HG03565 (cell line): ENCODE data around the gene SCARB1.
"Not testable (repeated sequence)": the region's sequence is repeated elsewhere in the genome, so short reads cannot be mapped to it uniquely, and the experiment has no call there.

Source experiments
- ATAC-seq: cut with Tn5 transposase; IDR thresholded peaks from one replicate; pipeline ENCODE4 v1.9.1; 2021; ENCODE audit warnings: mild to moderate bottlenecking, moderate library complexity; ENCODE audit not compliant: unreplicated experiment

Gene SCARB1, protein sequence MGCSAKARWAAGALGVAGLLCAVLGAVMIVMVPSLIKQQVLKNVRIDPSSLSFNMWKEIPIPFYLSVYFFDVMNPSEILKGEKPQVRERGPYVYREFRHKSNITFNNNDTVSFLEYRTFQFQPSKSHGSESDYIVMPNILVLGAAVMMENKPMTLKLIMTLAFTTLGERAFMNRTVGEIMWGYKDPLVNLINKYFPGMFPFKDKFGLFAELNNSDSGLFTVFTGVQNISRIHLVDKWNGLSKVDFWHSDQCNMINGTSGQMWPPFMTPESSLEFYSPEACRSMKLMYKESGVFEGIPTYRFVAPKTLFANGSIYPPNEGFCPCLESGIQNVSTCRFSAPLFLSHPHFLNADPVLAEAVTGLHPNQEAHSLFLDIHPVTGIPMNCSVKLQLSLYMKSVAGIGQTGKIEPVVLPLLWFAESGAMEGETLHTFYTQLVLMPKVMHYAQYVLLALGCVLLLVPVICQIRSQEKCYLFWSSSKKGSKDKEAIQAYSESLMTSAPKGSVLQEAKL

DNA sequence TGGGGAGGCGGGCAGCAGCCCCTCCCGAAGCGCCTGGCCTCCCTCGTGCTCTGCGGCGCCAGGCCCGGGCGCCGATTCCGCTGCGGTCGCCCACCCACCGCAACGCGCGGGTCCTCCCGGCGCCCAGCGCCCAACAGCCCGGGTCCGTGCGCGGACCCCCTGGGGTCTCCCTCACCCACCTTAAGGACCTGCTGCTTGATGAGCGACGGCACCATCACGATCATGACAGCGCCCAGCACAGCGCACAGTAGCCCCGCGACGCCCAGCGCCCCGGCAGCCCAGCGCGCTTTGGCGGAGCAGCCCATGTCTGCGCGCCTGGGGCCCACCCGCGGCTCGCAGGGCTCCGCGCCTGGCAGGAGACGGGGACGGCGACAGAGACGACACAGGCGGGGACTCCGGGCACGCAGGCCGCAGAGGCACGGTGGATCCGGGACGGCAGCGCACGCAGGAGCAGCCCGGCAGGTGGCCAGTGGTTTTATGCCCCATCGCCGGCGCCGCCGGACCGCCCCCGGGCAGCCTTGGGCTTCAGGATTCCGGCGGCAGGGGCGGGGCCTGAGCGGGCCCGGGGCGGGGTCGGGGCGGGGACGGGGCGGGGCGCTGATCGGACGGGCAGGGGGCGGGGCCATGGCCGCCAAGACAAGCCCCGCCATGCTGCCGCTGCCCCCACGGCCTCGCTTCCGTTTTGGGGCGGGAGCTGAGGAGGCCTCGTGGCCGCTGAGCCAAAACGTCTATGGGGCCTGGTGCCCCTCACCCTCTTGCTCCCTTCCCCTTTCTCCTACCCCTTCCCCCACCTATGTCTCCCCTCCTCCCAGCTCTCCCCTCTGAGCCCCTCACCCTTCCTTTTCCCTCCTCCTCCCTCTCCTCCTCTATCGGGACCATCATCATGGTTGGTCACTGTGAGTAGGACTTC, at the start of gene SCARB1:
SCARB1 (minus strand) TSS at position 449 of the 910 bp plus-strand sequence; CDS start at position 305, 144 bp downstream.
- ATAC-seq, result peak; percentile 62

DNA sequence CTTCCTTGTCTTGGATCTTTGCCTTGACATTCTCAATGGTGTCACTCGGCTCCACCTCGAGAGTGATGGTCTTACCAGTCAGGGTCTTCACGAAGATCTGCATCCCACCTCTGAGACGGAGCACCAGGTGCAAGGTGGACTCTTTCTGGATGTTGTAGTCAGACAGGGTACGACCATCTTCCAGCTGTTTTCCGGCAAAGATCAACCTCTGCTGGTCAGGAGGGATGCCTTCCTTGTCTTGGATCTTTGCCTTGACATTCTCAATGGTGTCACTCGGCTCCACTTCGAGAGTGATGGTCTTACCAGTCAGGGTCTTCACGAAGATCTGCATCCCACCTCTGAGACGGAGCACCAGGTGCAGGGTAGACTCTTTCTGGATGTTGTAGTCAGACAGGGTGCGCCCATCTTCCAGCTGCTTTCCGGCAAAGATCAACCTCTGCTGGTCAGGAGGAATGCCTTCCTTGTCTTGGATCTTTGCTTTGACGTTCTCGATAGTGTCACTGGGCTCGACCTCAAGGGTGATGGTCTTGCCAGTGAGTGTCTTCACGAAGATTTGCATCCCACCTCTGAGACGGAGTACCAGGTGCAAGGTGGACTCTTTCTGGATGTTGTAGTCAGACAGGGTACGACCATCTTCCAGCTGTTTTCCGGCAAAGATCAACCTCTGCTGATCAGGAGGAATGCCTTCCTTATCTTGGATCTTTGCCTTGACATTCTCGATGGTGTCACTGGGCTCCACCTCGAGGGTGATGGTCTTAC, 49.0 kb upstream of the SCARB1 start:
- not testable (repeated sequence) for ATAC-seq

DNA sequence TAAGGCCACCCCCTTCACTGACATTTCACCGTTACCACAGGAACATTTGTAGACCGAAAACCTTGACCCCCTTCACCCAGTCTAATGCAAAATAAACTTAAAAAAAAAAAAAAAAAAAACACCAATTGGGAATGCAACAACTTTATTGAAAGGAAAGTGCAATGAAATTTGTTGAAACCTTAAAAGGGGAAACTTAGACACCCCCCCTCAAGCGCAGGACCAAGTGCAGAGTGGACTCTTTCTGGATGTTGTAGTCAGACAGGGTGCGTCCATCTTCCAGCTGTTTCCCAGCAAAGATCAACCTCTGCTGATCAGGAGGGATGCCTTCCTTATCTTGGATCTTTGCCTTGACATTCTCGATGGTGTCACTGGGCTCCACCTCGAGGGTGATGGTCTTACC, 47.9 kb upstream of the SCARB1 start:
- ATAC-seq, result not testable (repeated sequence)

DNA sequence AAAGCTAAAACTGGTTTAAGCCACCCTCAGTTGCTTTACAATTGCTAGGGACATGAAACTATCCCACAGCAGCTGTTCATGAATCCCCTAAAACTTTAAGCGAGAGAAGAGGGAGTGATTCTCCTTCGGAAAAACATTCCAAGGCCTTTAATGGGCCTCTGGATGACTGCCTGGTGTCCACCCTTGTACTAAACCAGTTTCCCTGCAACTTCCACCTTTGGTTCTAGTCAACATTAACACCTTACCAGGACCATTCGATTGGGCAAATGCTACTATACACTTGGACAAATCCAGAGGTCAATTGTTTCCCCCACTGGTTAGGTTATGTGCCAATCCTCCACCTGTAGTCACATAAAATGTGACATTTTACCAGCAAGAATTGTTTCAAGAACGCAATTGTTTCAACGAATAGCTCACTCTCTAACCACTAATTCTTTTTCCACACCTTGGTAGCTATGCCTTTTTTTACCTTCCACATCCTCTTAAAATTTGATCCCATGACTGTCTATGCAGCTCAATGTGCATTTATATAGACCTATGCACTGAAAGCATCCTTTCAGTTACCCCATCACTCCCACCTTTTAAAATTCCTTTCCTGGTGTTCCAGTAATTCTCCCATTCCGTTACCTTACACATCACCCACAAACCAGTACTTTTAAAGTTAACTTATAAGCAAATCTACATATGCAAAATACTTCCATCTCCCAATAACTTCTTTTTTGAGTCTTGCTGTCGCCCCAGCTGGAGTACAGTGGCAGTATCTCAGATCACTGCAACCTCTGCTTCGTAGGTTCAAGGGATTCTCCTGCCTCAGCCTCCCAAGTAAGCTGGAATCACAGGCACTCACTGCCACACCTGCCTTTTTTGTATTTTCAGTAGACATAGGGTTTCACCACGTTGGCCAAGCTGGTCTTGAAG, 47.2 kb upstream of the SCARB1 start:
- no peak for ATAC-seq

DNA sequence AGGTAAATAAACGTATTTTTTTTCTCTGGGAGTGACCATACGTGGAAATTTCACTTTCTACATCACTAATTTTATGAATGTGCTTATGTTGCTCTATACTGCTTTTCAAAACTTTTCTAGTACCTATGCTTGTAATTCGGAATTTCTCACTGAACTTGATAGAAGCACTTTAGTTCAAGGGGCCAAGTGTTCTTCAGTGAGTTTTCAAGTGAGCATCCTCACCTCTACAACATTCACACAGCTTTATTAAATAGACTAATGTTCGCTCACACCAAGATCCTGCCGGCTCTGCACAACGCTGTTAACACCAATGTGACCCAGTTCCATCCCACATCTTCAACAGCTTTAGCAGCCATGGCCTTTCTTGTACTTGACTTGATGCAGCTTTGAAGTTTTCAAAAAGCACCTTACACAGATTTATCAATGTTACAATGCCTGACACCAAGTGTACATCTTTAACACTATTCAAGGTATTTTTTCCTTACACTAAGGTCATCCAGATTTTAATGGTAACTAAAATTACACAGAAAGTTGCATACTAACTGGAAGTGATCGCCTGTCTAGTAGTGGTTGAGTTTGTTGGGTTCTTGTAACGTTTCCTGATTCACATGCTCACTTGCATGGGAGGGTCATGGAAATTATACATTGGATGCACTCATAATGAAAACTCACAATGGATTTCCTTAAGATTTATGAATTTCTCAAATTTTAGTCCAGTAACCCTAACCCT, 46.3 kb upstream of the SCARB1 start:
- no peak for ATAC-seq

DNA sequence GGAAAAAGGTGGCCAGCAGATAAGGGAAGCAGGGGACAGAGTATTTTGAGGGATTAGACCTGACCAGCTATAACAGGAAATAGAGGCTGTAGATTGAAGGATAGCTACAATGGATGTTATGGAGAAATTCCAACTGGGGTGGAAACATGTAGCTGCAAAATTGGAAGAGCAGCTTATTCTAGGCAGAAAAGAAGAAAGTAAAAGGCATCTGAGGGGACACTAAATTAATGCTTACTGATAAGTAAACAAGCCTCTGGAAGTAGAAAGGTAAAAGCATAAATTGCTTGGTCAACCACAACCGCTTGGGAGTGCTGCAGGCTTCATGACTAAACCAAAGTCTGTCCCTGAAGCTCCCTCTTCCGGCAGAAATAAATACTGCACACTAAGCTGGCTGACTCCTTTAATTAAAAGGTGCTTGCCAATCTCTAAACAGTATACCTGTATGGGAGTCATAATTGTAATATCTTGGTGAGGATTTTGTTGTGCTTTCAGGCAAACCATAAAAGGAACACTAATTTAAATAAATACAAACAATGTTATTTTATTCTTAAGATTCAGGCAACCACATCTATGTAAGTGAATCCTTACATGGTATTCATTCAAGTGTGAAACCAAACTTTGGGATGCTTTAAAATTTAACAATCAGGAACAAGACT, 43.1 kb upstream of the SCARB1 start:
- ATAC-seq, result peak; percentile 58

DNA sequence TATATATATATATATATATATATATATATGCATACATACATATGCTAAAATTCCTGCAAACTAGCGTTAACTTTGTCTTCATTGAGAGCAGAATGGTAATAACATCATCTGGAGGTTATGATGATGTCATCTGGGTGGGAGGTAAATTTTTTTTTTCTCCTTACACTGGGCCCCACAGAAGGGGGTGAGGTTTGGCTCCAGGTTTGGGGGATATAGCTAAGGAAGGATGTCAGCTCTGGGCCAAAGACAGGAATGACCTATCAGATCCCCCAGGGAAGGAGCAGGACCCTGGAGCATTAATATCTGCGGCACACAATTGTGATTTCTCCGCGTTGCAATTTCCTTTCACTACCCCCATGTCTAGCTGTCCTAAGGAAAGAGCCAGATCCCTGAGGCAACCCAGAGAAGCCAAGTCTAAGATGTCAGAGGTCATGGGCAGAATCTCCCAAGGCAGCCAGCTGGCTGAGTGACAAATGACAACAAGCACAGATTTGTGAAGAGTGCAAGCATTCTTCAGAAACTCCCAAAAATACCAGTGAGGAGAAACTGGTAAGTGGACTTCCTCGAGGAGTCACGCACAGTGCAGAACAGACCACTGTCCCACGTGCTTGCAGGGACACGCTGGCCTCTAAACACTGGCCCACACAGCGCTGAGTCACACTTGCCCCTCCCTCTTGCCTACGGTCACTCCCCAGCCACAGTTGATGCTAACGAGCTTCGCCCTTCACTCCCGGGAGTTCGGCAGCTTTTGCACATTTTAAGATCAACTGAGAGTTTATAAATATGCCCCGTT, 40.8 kb upstream of the SCARB1 start:
- ATAC-seq, result no peak

DNA sequence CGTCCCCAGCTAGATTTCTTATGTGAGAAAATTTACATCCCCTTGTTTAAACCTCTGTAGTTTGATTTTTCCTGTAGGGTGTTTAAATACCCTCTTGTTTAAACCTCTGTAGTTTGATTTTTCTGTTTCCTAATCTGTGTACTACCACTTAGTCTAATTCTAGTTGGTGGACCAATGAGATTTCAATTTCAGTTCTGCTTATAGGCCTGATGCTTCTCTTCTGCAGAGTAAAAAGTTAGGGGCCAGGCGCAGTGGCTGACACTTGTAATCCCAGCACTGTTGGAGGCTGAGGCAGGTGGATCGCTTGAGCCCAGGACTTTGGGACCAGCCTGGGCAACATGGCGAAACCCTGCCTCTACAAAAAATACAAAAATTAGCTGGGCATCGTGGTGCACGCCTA, 39.3 kb upstream of the SCARB1 start:
- ATAC-seq, result no peak

DNA sequence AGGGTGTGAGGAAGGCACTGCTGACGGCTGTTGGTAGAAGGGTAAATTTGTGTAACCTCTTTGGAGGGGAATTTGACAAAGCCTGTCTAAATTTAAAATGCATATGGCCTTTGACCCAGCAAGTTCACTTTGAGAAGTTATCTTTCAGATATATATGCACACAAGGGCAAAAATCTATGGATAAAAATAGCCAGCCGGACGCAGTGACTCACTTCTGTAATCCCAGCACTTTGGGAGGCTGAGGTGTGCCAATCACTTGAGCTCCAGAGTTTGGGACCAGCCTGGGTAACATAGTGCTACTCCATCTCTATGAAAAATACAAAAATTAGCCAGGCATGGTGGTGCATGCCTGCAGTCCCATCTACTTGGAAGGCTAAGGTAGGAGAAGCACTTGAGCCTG, 37.3 kb upstream of the SCARB1 start:
- no peak for ATAC-seq

DNA sequence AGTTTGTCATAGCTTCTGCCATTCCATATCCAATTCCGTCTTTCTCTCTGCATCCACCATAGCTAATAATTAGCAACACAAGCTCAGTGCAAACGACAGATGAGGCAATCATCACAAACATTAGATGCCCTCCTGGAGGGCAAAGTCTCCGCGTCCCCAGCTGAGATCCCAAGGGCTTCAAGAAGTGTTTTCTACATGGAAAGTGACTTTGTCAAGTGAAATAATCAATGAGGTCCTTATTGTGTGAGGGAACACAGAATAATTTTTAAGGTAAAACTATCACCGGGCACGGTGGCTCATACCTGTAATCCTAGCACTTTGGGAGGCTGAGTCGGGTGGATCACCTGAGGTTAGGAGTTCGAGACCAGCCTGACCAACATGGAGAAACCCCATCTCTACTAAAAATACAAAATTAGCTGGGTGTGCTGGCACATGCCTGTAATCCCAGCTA, 36.7 kb upstream of the SCARB1 start:
- not testable (repeated sequence) for ATAC-seq

DNA sequence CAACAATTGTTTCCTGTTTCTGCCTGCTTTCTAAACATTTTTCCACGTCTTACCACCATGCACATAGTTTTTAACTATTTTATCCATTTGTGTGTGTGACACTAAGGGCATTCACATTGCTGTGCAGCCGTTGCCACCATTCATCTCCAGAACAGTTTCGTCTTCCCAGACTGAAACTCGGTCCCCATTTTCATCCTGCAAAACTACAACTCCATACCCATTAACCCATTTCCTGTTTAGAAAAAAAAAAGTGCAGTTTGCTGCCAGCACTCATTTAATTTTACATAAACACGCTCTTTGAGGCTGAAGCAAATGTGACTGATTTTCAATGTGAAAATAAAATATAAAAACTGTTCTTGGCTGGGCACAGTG, 35.2 kb upstream of the SCARB1 start:
- ATAC-seq, result no peak

DNA sequence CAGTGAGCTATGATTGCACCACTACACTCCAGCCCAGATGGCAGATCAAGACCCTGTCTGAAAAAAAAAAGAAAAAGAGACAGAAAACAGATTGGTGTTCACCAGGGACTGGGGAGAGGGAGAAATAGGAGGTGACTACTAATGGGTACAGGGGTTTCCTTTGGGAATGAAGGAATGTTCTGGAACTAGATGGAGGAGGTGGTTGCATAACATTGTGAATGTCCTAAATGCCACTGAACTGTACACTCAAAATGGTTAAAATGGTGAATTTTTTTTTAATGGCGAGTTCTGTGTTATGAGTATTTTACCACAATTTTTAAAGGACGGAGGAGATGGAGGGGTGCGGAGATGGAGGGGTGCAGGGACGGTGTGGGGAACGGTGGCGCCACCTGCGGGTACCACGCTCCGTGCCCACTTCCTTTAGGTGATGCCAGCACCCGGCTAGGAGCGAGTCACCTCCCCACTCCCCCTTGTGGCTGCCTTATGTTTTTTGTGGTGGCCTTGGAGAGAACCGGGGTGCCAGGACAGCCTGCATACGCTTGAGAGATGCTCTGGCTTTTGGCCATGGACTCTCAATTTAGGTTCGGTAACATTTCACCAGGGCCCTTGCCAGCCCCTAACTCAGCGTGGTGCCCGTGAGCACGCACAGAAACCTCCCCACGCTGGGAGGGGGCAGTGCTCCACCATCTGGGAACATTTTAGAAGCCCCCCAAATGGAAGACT, 34.7 kb upstream of the SCARB1 start:
- no peak for ATAC-seq

DNA sequence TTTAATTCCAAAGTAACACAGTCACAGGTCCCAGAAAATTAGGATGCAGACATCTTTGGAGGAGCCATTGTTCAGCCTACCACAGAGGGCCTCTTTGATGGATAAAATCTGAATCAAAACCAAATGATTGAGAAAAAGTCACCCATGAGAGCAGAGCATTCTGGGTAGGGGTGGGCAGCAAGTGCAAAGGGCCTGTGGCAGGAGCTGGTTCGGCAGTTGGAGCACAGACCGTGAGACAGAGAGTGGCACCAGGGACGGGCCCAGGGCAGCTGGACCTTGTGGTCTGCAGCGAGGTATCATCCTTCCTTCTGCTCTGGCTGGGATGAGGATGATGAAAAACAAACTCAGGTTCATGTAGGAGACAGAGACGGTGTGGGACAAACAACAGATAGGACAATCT, 32.8 kb upstream of the SCARB1 start:
- ATAC-seq, result no peak

DNA sequence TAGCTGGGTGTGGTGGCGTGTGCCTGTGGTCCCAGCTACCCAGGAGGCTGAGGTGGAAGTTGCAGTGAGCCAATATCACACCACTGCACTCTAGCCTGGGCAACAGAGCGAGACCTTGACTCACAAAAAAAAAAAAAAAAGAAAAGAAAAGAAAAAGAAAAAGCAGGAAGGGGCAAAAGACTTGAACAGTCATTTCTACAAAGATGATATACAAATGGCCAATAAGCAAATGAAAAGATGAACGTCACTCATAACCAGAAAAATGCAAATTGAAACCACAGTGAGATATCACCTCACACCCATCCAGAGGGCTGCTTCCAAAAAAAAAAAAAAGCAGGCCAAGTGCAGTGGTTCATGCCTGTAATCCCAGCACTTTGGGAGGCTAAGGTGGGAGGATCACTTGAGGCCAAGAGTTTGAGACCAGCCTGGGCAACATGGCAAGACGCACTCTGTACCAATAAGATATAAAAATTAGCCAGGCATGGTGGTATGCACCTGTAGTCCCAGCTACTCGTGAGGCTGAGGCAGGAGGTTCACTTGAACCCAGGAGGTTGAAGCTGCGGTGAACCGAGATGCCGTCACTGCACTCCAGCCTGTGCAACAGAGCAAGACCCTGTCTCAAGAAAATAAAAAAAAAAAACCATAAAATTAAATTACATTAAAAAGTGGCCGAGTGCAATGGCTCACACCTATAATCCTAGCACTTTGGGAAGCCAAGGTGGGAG, 30.3 kb upstream of the SCARB1 start:
- ATAC-seq, result peak; percentile 61

DNA sequence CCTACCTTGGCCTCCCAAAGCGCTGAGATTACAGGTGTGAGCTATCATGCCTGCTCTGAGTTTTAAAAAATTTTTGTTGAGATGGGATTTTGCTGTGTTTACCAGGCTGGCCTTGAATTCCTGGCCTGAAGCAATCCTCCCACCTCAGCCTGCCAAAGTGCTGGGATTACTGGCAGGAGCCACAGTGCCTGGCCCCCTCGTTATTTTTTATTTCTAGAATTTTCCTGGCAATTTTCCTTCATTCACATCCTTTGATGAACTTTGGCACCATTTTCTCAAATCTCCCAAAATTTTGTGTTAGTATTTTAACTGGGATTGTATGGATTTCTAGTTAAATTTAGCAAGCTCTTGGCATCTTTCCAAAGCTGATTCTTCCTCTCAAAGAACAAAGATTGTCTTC, 24.6 kb upstream of the SCARB1 start:
- no peak for ATAC-seq

DNA sequence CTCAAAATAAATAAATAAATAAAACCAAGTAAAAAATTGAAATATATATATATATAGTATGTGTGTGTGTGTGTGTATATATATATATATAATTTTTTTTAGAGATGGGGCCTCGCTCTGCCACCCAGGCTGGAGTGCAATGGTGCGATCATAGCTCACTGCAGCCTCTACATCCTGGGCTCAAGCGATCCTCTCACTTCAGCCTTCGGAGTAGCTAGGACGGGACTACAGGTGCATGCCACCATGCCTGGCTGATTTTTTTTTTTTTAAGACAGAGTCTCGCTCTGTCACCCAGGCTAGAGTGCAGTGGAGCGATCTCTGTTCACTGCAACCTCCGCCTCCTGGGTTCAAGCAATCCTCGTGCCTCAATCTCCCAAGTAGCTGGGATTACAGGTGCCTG, 24.1 kb upstream of the SCARB1 start:
- not testable (repeated sequence) for ATAC-seq
